ENCODE data around the gene TIMD4. TPM values are rescaled to one million over a fixed set of nuclear protein-coding genes. Genes with fewer than 3 reads are reported as not detected.

Gene TIMD4
- 0.18 TPM in 1 of 2 replicates, not detected in the other for total RNA-seq
- not detected in 2 replicates for polyA plus RNA-seq

- Histone ChIP-seq H3K27me3 (no peaks in the 10 kb centered on the region), H3K36me3 (no peaks in the 10 kb centered on the region), H3K4me3 (no peak within 1 kb of the TSS), H3K4me1 (ENCODE audit: low read depth) (no peaks in the 10 kb centered on the region), H3K9me3 (ENCODE audit: low read depth) (no peaks in the 10 kb centered on the region), H3K27ac (no peak within 1 kb of the TSS)
- TF ChIP-seq CTCF (IDR thresholded peaks at IDR 0.05; ENCODE audit: low read depth, low read length) = no peak
- DNase-seq (ENCODE audit: low read depth in 1 of 2, low spot score in 1 of 2) = no peak
Measured at GRCh38 chr5:156963125-156963524, at the start of gene TIMD4. Gene TIMD4, minus strand, starts transcription at chr5:156963226. Its CDS starts 28 bp downstream, at chr5:156963198.

GRCh38 chr5:157006262-157006661 lies 43.2 kb upstream of the TIMD4 start:
- TF ChIP-seq CTCF (IDR thresholded peaks at IDR 0.05; ENCODE audit: low read depth, low read length) = no peak
- H3K9me3 ChIP-seq (ENCODE audit: low read depth) = no peaks in the 10 kb centered on the region
- H3K36me3 ChIP-seq = no peaks in the 10 kb centered on the region
- H3K4me3 ChIP-seq = no peak overlapping the region
- H3K4me1 ChIP-seq (ENCODE audit: low read depth) = no peaks in the 10 kb centered on the region
- H3K27ac ChIP-seq = no peak overlapping the region
- no peak for DNase-seq (ENCODE audit: low read depth in 1 of 2, low spot score in 1 of 2)
- no peaks in the 10 kb centered on the region for H3K27me3 ChIP-seq

DNA sequence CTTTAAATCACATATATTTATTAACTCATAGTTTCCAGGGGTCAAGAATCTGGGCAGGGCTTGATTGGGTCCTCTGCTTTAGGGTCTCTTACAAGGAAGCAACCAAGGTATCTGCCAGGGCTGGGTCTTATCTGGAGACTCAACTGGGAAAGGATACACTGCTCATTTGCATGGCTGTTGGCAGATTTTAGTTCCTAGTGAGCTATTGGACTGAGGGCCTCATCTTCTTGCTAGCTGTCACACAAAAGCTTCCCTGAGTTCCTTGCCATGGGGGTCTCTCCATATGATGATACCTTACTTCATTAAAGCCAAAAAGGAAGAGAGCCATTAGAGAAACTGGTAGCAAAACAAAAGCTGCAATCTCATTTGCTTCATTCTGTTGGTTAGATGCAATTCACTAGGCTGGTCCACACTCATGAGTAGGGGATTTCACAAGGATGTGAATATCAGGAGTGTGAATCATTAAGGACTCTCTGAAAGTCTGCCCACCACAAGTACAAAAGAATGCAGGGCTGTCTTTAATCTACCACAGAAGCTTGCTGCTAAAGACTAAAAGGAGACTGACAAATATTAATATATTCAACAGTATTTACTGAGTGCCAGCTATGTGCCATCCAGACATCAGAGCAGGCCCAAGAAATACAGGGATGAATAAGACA lies 42.0 kb upstream of the TIMD4 start:
- DNase-seq (ENCODE audit: low read depth in 1 of 2, low spot score in 1 of 2) = no peak

DNA sequence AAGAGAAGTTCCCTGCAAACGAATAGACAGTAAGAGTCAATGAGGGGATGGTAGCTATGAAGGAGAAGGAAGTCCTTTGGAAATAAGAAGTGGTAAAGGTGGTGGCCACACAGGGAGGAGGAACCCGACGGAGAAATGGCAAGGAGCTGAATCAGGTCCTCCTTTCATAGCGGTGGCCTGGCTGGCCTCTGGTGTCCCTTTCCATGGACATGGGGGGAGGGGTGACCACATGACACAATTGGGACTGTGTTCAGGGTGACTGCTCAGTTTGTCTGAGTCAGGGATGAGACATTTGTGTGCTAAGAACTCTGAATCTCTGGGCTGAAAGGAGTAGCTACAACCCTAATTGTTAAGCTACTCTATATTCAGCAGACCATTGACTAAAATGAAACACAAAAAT lies 28.7 kb upstream of the TIMD4 start:
- Histone ChIP-seq H3K9me3 (ENCODE audit: low read depth) (no peaks in the 10 kb centered on the region), H3K27ac (no peak overlapping the region), H3K27me3 (no peaks in the 10 kb centered on the region), H3K4me1 (ENCODE audit: low read depth) (no peaks in the 10 kb centered on the region), H3K36me3 (no peaks in the 10 kb centered on the region), H3K4me3 (no peak overlapping the region)
- TF ChIP-seq CTCF (IDR thresholded peaks at IDR 0.05; ENCODE audit: low read depth, low read length) = no peak
- no peak for DNase-seq (ENCODE audit: low read depth in 1 of 2, low spot score in 1 of 2)

More for the DNA sequence above, 42.0 kb upstream of the TIMD4 start:
- H3K27me3 ChIP-seq = no peaks in the 10 kb centered on the region
- H3K9me3 ChIP-seq (ENCODE audit: low read depth) = no peaks in the 10 kb centered on the region
- H3K4me1 ChIP-seq (ENCODE audit: low read depth) = no peaks in the 10 kb centered on the region
- H3K36me3 ChIP-seq = no peaks in the 10 kb centered on the region
- TF ChIP-seq CTCF (IDR thresholded peaks at IDR 0.05; ENCODE audit: low read depth, low read length) = no peak
- H3K27ac ChIP-seq = no peak overlapping the region
- no peak overlapping the region for H3K4me3 ChIP-seq

GRCh38 chr5:156984064-156984463 lies 21.0 kb upstream of the TIMD4 start:
- no peak overlapping the region for H3K27ac ChIP-seq
- no peak overlapping the region for H3K4me3 ChIP-seq
- no peak for TF ChIP-seq CTCF (IDR thresholded peaks at IDR 0.05; ENCODE audit: low read depth, low read length)
- H3K4me1 ChIP-seq (ENCODE audit: low read depth) = no peaks in the 10 kb centered on the region
- H3K9me3 ChIP-seq (ENCODE audit: low read depth) = no peaks in the 10 kb centered on the region
- DNase-seq (ENCODE audit: low read depth in 1 of 2, low spot score in 1 of 2) = no peak
- H3K27me3 ChIP-seq = no peaks in the 10 kb centered on the region
- no peaks in the 10 kb centered on the region for H3K36me3 ChIP-seq
